AG04449 (cell line): ENCODE data around the gene PRKN.

Experiments used
- CTCF ChIA-PET: fragments of 350-600 bp; formaldehyde crosslinking; extraction: SDS; loops from one replicate; lab custom pipeline; 2021; ENCODE audit warnings: antibody characterized with exemption; lab: Yijun Ruan, JAX
- POLR2A ChIA-PET: fragments of 400-600, 350-600 bp; formaldehyde crosslinking; extraction: SDS; loops from one replicate; lab custom pipeline; 2020; ENCODE audit warnings: antibody characterized with exemption, inconsistent platforms; lab: Yijun Ruan, JAX
- DNase-seq: peaks from one replicate; pipeline ENCODE4 v3.0.0-alpha.2; 2010; ENCODE audit warnings: low read depth, low spot score
- H3K4me3 ChIP-seq: 2 replicates; pipeline ENCODE4 v1.5.1; 2011; ENCODE audit warnings: low read depth, mild to moderate bottlenecking, control low read depth, low read length
- TF ChIP-seq, protein P1 (sequence below): IDR thresholded peaks from one replicate; pipeline ENCODE4 v1.5.1; 2011; ENCODE audit warnings: mild to moderate bottlenecking, moderate library complexity, low read length, control low read depth, inconsistent platforms; ENCODE audit not compliant: insufficient read depth; ENCODE audit errors: missing control alignments

PRKN gene

DNA sequence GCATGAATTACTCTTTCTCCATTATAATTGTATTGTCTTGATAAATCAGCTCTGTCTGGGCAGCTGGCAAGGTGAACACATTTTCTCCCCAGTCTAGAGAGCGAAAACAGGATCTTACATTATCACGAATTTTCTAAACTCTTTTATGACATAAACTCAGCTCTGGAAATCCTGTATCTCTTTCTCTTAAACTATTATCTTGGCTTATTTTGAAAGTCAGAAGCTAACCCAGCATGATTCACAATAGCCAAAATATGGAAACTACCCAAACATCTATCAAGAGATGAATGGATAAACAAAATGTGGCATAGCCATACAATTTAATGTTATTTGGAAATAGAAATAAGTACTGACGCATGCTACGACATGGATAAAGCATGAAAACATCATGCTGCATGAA lies 1427.8 kb downstream of the PRKN start:
- TF ChIP-seq, protein P1, sequence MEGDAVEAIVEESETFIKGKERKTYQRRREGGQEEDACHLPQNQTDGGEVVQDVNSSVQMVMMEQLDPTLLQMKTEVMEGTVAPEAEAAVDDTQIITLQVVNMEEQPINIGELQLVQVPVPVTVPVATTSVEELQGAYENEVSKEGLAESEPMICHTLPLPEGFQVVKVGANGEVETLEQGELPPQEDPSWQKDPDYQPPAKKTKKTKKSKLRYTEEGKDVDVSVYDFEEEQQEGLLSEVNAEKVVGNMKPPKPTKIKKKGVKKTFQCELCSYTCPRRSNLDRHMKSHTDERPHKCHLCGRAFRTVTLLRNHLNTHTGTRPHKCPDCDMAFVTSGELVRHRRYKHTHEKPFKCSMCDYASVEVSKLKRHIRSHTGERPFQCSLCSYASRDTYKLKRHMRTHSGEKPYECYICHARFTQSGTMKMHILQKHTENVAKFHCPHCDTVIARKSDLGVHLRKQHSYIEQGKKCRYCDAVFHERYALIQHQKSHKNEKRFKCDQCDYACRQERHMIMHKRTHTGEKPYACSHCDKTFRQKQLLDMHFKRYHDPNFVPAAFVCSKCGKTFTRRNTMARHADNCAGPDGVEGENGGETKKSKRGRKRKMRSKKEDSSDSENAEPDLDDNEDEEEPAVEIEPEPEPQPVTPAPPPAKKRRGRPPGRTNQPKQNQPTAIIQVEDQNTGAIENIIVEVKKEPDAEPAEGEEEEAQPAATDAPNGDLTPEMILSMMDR = no peak
- POLR2A ChIA-PET = no interaction called here
- no peak overlapping the region for H3K4me3 ChIP-seq
- CTCF ChIA-PET = no interaction called here
- DNase-seq = no peak
